WERI-Rb-1 (cell line): ENCODE measurements around the gene CEBPB.

Experiments used
- DNase-seq: peaks from one replicate; pipeline ENCODE4 v3.0.0-alpha.2; 2020
- H3K27ac ChIP-seq: fragments of 250-450 bp; sonication (Bioruptor Pico); 2 replicates; pipeline ENCODE4 v1.5.1; 2020; ENCODE audit warnings: mild to moderate bottlenecking, moderate library complexity
- H3K27me3 ChIP-seq: fragments of 250-450 bp; sonication (Bioruptor Pico); 2 replicates; pipeline ENCODE4 v1.5.1; 2021; ENCODE audit warnings: mild to moderate bottlenecking, low read depth, moderate library complexity; ENCODE audit not compliant: insufficient read depth, severe bottlenecking
- H3K36me3 ChIP-seq: fragments of 250-450 bp; sonication (Bioruptor Pico); 2 replicates; pipeline ENCODE4 v1.5.1; 2020; ENCODE audit warnings: mild to moderate bottlenecking, moderate library complexity
- H3K4me3 ChIP-seq: 2 replicates; pipeline ENCODE4 v1.5.1; 2011; ENCODE audit warnings: low read depth, mild to moderate bottlenecking, control low read depth, low read length
- H3K9me3 ChIP-seq: fragments of 250-450 bp; sonication (Bioruptor Pico); 2 replicates; pipeline ENCODE4 v1.5.1; 2021; ENCODE audit warnings: mild to moderate bottlenecking, moderate library complexity; ENCODE audit not compliant: severe bottlenecking
- CTCF ChIP-seq: IDR thresholded peaks from 2 replicates; pipeline ENCODE4 v1.5.1; 2011; ENCODE audit warnings: low read depth, mild to moderate bottlenecking, control low read depth, inconsistent platforms, low read length

The CEBPB gene

GRCh38 chr20:50191065-50191543 is 474 bp downstream of the CEBPB start:
- H3K36me3 ChIP-seq = no peaks in the 10 kb centered on the region
- no peaks in the 10 kb centered on the region for H3K9me3 ChIP-seq
- H3K27ac ChIP-seq = peak overlapping the region; percentile 82
- DNase-seq = no peak
- no peaks in the 10 kb centered on the region for H3K27me3 ChIP-seq
- peak overlapping the region; percentile 63 for H3K4me3 ChIP-seq
- no peak for TF ChIP-seq CTCF

- H3K4me3 ChIP-seq = peak overlapping the region; percentile 63
Observed at GRCh38 chr20:50191544-50192363, 1.1 kb downstream of the CEBPB start.

GRCh38 chr20:50192364-50193198 is 2.0 kb downstream of the CEBPB start:
- Histone ChIP-seq H3K36me3 (no peaks in the 10 kb centered on the region), H3K4me3 (peak overlapping the region; percentile 63), H3K27me3 (no peaks in the 10 kb centered on the region), H3K27ac (peak overlapping the region; percentile 82), H3K9me3 (no peaks in the 10 kb centered on the region)
- no peak for TF ChIP-seq CTCF
- DNase-seq = peak; percentile 82

More at GRCh38 chr20:50191544-50192363, 1.1 kb downstream of the CEBPB start:
- H3K36me3 ChIP-seq = no peaks in the 10 kb centered on the region
- DNase-seq = peak; percentile 51
- TF ChIP-seq CTCF = peak; percentile 27; the same call in 1 of the 2 replicates
- peak overlapping the region; percentile 82 for H3K27ac ChIP-seq
- no peaks in the 10 kb centered on the region for H3K27me3 ChIP-seq
- no peaks in the 10 kb centered on the region for H3K9me3 ChIP-seq

- TF ChIP-seq CTCF = no peak
- H3K27ac ChIP-seq = peak overlapping the region; percentile 82
Observed at GRCh38 chr20:50193199-50193835, 2.7 kb downstream of the CEBPB start.

GRCh38 chr20:50193836-50194421 is 3.3 kb downstream of the CEBPB start:
- H3K27ac ChIP-seq = peak overlapping the region; percentile 82; the same call in 1 of the 2 replicates
- TF ChIP-seq CTCF = no peak
- DNase-seq = peak; percentile 58
- H3K36me3 ChIP-seq = no peaks in the 10 kb centered on the region
- H3K4me3 ChIP-seq = no peak overlapping the region
- no peaks in the 10 kb centered on the region for H3K9me3 ChIP-seq
- H3K27me3 ChIP-seq = no peaks in the 10 kb centered on the region

More at GRCh38 chr20:50193199-50193835, 2.7 kb downstream of the CEBPB start:
- Histone ChIP-seq H3K36me3 (no peaks in the 10 kb centered on the region), H3K4me3 (no peak overlapping the region), H3K27me3 (no peaks in the 10 kb centered on the region), H3K9me3 (no peaks in the 10 kb centered on the region)
- DNase-seq = no peak
